Right renal pelvis (tissue), 4 donors: ENCODE measurements around the gene TEX30. TPM values are rescaled to one million over a fixed set of nuclear protein-coding genes. Genes with fewer than 3 reads are reported as not detected.
"Not testable (repeated sequence)": the region's sequence is repeated elsewhere in the genome, so short reads cannot be mapped to it uniquely, and the experiment has no call there.

Experiments used
- DNase-seq, 4 donors: peaks; one replicate each; pipeline ENCODE4 v3.0.0-alpha.2; 2013; ENCODE audit warnings: low read depth in 4 of 4, low spot score in 3 of 4, missing footprints in 1 of 4
- polyA plus RNA-seq, 4 donors: library from polyadenylated mRNA; unstranded; fragments of 120-200 nt; gene quantifications; one replicate each; pipeline ENCODE4 v1.2.1, GENCODE V29; 2013; ENCODE audit not compliant: insufficient read length in 4 of 4

Gene TEX30
- polyA plus RNA-seq, 4 donors, result 34.0 to 36.7 (median 35.5) TPM

- DNase-seq, result not testable (repeated sequence)
Measured at GRCh38 chr13:102780656-102781055, 7.1 kb upstream of the TEX30 start.

- no peak for DNase-seq
Measured at GRCh38 chr13:102779436-102780159, 6.0 kb upstream of the TEX30 start.

- no peak for DNase-seq
Measured at GRCh38 chr13:102777736-102778135, 4.2 kb upstream of the TEX30 start.

GRCh38 chr13:102776271-102776670 is 2.7 kb upstream of the TEX30 start:
- no peak for DNase-seq

GRCh38 chr13:102774591-102775520 is 1.3 kb upstream of the TEX30 start:
- DNase-seq, result no peak

GRCh38 chr13:102774214-102774568 is 605 bp upstream of the TEX30 start:
- DNase-seq, result no peak

GRCh38 chr13:102772042-102772425 is 1.6 kb downstream of the TEX30 start:
- no peak for DNase-seq

GRCh38 chr13:102771298-102772041 is 2.1 kb downstream of the TEX30 start:
- DNase-seq, result no peak

GRCh38 chr13:102770435-102770834 is 3.2 kb downstream of the TEX30 start:
- no peak for DNase-seq

- no peak for DNase-seq
Measured at GRCh38 chr13:102769679-102770078, 3.9 kb downstream of the TEX30 start.

GRCh38 chr13:102768909-102769308 is 4.7 kb downstream of the TEX30 start:
- no peak for DNase-seq

GRCh38 chr13:102763741-102764140 is 9.8 kb downstream of the TEX30 start:
- no peak for DNase-seq

- no peak for DNase-seq
Measured at GRCh38 chr13:102761071-102761470, 12.5 kb downstream of the TEX30 start.

GRCh38 chr13:102758842-102759241 is 14.7 kb downstream of the TEX30 start:
- no peak for DNase-seq

- no peak for DNase-seq
Measured at GRCh38 chr13:102757006-102757405, 16.6 kb downstream of the TEX30 start.

GRCh38 chr13:102751886-102752285 is 21.7 kb downstream of the TEX30 start:
- no peak for DNase-seq

- DNase-seq, result no peak
Measured at GRCh38 chr13:102742506-102742905, 31.1 kb downstream of the TEX30 start.

- no peak for DNase-seq
Measured at GRCh38 chr13:102742101-102742500, 31.5 kb downstream of the TEX30 start.

- DNase-seq, result no peak
Measured at GRCh38 chr13:102729560-102730270, 43.9 kb downstream of the TEX30 start.

- DNase-seq, result no peak
Measured at GRCh38 chr13:102726430-102726829, 47.2 kb downstream of the TEX30 start.
